A549 treated with dexamethasone at 1 μM for 4 hours (cell line): ENCODE results near the gene BCAR3. TPM values are rescaled to one million over a fixed set of nuclear protein-coding genes. Genes with fewer than 3 reads are reported as not detected.

Experiments used
- total RNA-seq: library from RNA; stranded (reverse); fragments of 200-300 nt; extraction: Qiagen RNA extraction; gene quantifications from 5 replicates; pipeline ENCODE4 v1.2.3, GENCODE V29; 2022

BCAR3 gene
- 72.6 to 85.3 TPM (median 80.9 TPM) in 5 replicates for total RNA-seq

GRCh38 chr1:93681101-93681988 is at the start of gene BCAR3:
Gene BCAR3 (minus strand): TSS chr1:93681837. CDS start chr1:93674930, 6,907 bp downstream.

Other genes starting within 250 kb of the BCAR3 start
- 22.2 to 33.7 TPM (median 30.0 TPM) in 5 replicates for gene FNBP1L, start 233.7 kb downstream of the BCAR3 start, total RNA-seq
- 35.8 to 46.2 TPM (median 39.4 TPM) in 5 replicates for gene DNTTIP2, start 197.4 kb upstream of the BCAR3 start, total RNA-seq
- gene GCLM, start 227.6 kb upstream of the BCAR3 start, total RNA-seq, result 70.6 to 86.1 TPM (median 76.0 TPM) in 5 replicates